H1 (cell line): ENCODE results near the gene CEP350. TPM values are rescaled to one million over a fixed set of nuclear protein-coding genes. Genes with fewer than 3 reads are reported as not detected.

Experiments
- CTCF ChIA-PET: fragments of 300-600 bp; sonication (Branson Sonifier 250); formaldehyde crosslinking; loops from one replicate; lab custom pipeline; 2021; ENCODE audit not compliant: partially characterized antibody; lab: Charles Lee
- POLR2A ChIA-PET: fragments of 300-600 bp; sonication (Branson Sonifier 250); formaldehyde crosslinking; loops from one replicate; lab custom pipeline; 2021; ENCODE audit warnings: inconsistent platforms; ENCODE audit not compliant: partially characterized antibody; lab: Charles Lee
- DNase-seq, 2 experiments: peaks; one replicate each; pipeline versions ENCODE4 v3.0.0 to v3.0.0-alpha.2; 2010 to 2022; ENCODE audit warnings: low spot score in 2 of 2, low read depth in 1 of 2, mixed read lengths in 1 of 2
- FAIRE-seq: peaks from 2 replicates; lab custom pipeline; 2011; peaks lifted over from hg19 to GRCh38; lab: Jason Lieb, UNC
- H2AFZ ChIP-seq: 2 replicates; pipeline ENCODE4 v1.8.1; 2012; ENCODE audit warnings: low read length, inconsistent platforms
- H2AK5ac ChIP-seq: 2 replicates; pipeline ENCODE4 v1.6.1; 2013; ENCODE audit warnings: low read depth, low read length
- H2BK120ac ChIP-seq: replicated peaks from 2 replicates; pipeline ENCODE3; 2013; ENCODE audit warnings: low read depth, low read length, inconsistent platforms
- H2BK12ac ChIP-seq: 2 replicates; pipeline ENCODE4 v1.6.1; 2013; ENCODE audit warnings: low read depth, low read length
- H2BK15ac ChIP-seq: 2 replicates; pipeline ENCODE4 v1.6.1; 2013; ENCODE audit warnings: low read length
- H2BK20ac ChIP-seq: 2 replicates; pipeline ENCODE4 v1.6.1; 2013; ENCODE audit warnings: low read length
- H2BK5ac ChIP-seq: 2 replicates; pipeline ENCODE4 v1.6.1; 2013; ENCODE audit warnings: low read depth, low read length
- H3K14ac ChIP-seq: 2 replicates; pipeline ENCODE4 v1.6.1; 2013; ENCODE audit warnings: inconsistent platforms; ENCODE audit not compliant: insufficient read length
- H3K18ac ChIP-seq: 2 replicates; pipeline ENCODE4 v1.6.1; 2013; ENCODE audit warnings: low read length; ENCODE audit errors: extremely low read depth
- H3K23ac ChIP-seq: 2 replicates; pipeline ENCODE4 v1.6.1; 2013; ENCODE audit warnings: inconsistent platforms; ENCODE audit not compliant: insufficient read length
- H3K23me2 ChIP-seq: 2 replicates; pipeline ENCODE4 v1.6.1; 2013; ENCODE audit warnings: low read depth, low read length
- H3K27ac ChIP-seq: 2 replicates; pipeline ENCODE4 v1.6.1; 2011; ENCODE audit warnings: low read depth, low read length, inconsistent platforms
- H3K27me3 ChIP-seq, 4 experiments: replicated peaks in 1 of 4; 1 replicate in 1 of 4; 2 replicates in 3 of 4; pipeline versions ENCODE4 v1.6.1 to v1.8.1; 2011 to 2013; ENCODE audit warnings: low read length in 3 of 4, mild to moderate bottlenecking in 3 of 4, inconsistent platforms in 2 of 4, mixed read lengths in 2 of 4, moderate library complexity in 1 of 4; ENCODE audit not compliant: control insufficient read depth in 3 of 4, insufficient read depth in 3 of 4; ENCODE audit errors: extremely low read depth in 1 of 4
- H3K36me3 ChIP-seq, 4 experiments: 2 replicates each; pipeline versions ENCODE4 v1.6.1 to v1.8.1; 2011 to 2013; ENCODE audit warnings: mild to moderate bottlenecking in 4 of 4, low read length in 3 of 4, moderate library complexity in 2 of 4, control low read depth in 1 of 4, inconsistent platforms in 1 of 4; ENCODE audit not compliant: insufficient read depth in 4 of 4, control insufficient read depth in 2 of 4
- H3K4ac ChIP-seq: replicated peaks from 2 replicates; pipeline ENCODE3; 2013; ENCODE audit warnings: low read length, low read depth, mixed read lengths, inconsistent platforms; ENCODE audit not compliant: insufficient read length
- H3K4me1 ChIP-seq, 4 experiments: replicated peaks in 1 of 4; 1 replicate in 1 of 4; 2 replicates in 3 of 4; pipeline versions ENCODE4 v1.6.1 to v1.8.1; 2011 to 2013; ENCODE audit warnings: low read length in 3 of 4, inconsistent platforms in 2 of 4, mixed read lengths in 1 of 4; ENCODE audit not compliant: insufficient read depth in 4 of 4, control insufficient read depth in 3 of 4
- H3K4me2 ChIP-seq, 2 experiments: 2 replicates each; pipeline versions ENCODE4 v1.6.1 to v1.8.1; 2011 to 2013; ENCODE audit warnings: low read depth in 2 of 2, low read length in 2 of 2, control low read depth in 1 of 2, inconsistent platforms in 1 of 2, mild to moderate bottlenecking in 1 of 2; ENCODE audit not compliant: insufficient read depth in 1 of 2
- H3K4me3 ChIP-seq, 4 experiments: fragments of 200-600, 300-600 bp in 1 of 4; sonication (generic), shearing (Covaris generic), sonication (Bioruptor Twin) in 1 of 4; 2 replicates each; pipeline versions ENCODE4 v1.5.1 to v1.8.1; 2011 to 2016; ENCODE audit warnings: low read length in 4 of 4, low read depth in 3 of 4, control low read depth in 2 of 4, inconsistent platforms in 2 of 4, mild to moderate bottlenecking in 2 of 4, mixed read lengths in 1 of 4, moderate library complexity in 1 of 4; ENCODE audit not compliant: insufficient read depth in 2 of 4; ENCODE audit errors: extremely low read depth in 1 of 4
- H3K56ac ChIP-seq: replicated peaks from 2 replicates; pipeline ENCODE3; 2013; ENCODE audit warnings: low read depth, mild to moderate bottlenecking, mixed read lengths, low read length, inconsistent platforms; ENCODE audit not compliant: insufficient read length
- H3K79me1 ChIP-seq: 2 replicates; pipeline ENCODE4 v1.6.1; 2013; ENCODE audit warnings: low read depth, low read length, control low read depth
- H3K79me2 ChIP-seq, 2 experiments: 2 replicates each; pipeline versions ENCODE4 v1.6.1 to v1.8.1; 2012 to 2013; ENCODE audit warnings: low read length in 2 of 2, mild to moderate bottlenecking in 2 of 2, inconsistent platforms in 1 of 2; ENCODE audit not compliant: insufficient read depth in 2 of 2, control insufficient read depth in 1 of 2
- H3K9ac ChIP-seq, 4 experiments: replicated peaks in 1 of 4; 1 replicate in 1 of 4; 2 replicates in 3 of 4; pipeline versions ENCODE4 v1.6.1 to v1.8.1; 2011 to 2013; ENCODE audit warnings: low read depth in 3 of 4, low read length in 3 of 4, control low read depth in 2 of 4, mild to moderate bottlenecking in 2 of 4, moderate library complexity in 2 of 4, inconsistent platforms in 1 of 4; ENCODE audit errors: extremely low read depth in 1 of 4
- H3K9me3 ChIP-seq, 2 experiments: 2 replicates each; pipeline versions ENCODE4 v1.6.1 to v1.8.1; 2012 to 2013; ENCODE audit warnings: mild to moderate bottlenecking in 2 of 2, moderate library complexity in 2 of 2, control low read depth in 1 of 2, inconsistent platforms in 1 of 2, low read depth in 1 of 2, low read length in 1 of 2, mixed read lengths in 1 of 2; ENCODE audit not compliant: insufficient read depth in 2 of 2
- H4K20me1 ChIP-seq, 2 experiments: replicated peaks in 1 of 2; 2 replicates each; pipeline versions ENCODE3 to v1.8.1; 2011 to 2013; ENCODE audit warnings: inconsistent platforms in 2 of 2, low read length in 2 of 2, mild to moderate bottlenecking in 1 of 2; ENCODE audit not compliant: insufficient read depth in 2 of 2, control insufficient read depth in 1 of 2
- H4K5ac ChIP-seq: 2 replicates; pipeline ENCODE4 v1.6.1; 2013; ENCODE audit warnings: low read length, low read depth, mixed read lengths, inconsistent platforms; ENCODE audit not compliant: insufficient read length
- H4K8ac ChIP-seq: 2 replicates; pipeline ENCODE4 v1.8.0; 2013; ENCODE audit warnings: mild to moderate bottlenecking, moderate library complexity, low read length, inconsistent platforms; ENCODE audit not compliant: insufficient read depth; ENCODE audit errors: extremely low read depth
- H4K91ac ChIP-seq: replicated peaks from 2 replicates; pipeline ENCODE3; 2013; ENCODE audit warnings: low read length, mixed read lengths, inconsistent platforms; ENCODE audit not compliant: insufficient read length
- CREB1 ChIP-seq: IDR thresholded peaks from 2 replicates; pipeline ENCODE4 v1.6.1; 2012; ENCODE audit warnings: inconsistent platforms
- GABPA ChIP-seq: IDR thresholded peaks from 2 replicates; pipeline ENCODE4 v1.6.1; 2011; ENCODE audit warnings: mild to moderate bottlenecking, low read length, moderate library complexity, borderline replicate concordance; ENCODE audit not compliant: insufficient read depth
- MAX ChIP-seq: IDR thresholded peaks from 2 replicates; pipeline ENCODE4 v1.6.1; 2012; ENCODE audit warnings: inconsistent platforms
- PHF8 ChIP-seq: fragments of 200-600 bp; sonication (generic); conservative IDR thresholded peaks from 2 replicates; pipeline ENCODE4 v1.7.1; 2012; ENCODE audit warnings: low read depth, mild to moderate bottlenecking, inconsistent platforms, low read length, moderate library complexity
- SP1 ChIP-seq: IDR thresholded peaks from 2 replicates; pipeline ENCODE4 v1.6.1; 2011; ENCODE audit warnings: low read depth, low read length
- ZNF274 ChIP-seq: IDR thresholded peaks from 2 replicates; pipeline ENCODE4 v1.7.0; 2012; ENCODE audit warnings: low read length, borderline replicate concordance; ENCODE audit errors: extremely low read depth
- WGBS, 2 experiments: shearing (Covaris generic) in 1 of 2; methylation state at CpG; one replicate each; pipeline versions ENCODE4 v1.1.6 to v1.1.7; 2013 to 2015; ENCODE audit warnings: low lambda C conversion rate in 2 of 2, mixed read lengths in 2 of 2, inconsistent platforms in 1 of 2, low coverage in 1 of 2, missing lambda C conversion rate in 1 of 2; ENCODE audit not compliant: insufficient replicate concordance in 2 of 2, insufficient coverage in 1 of 2, insufficient read length in 1 of 2; ENCODE audit errors: extremely low coverage in 1 of 2, missing lambda C conversion rate in 1 of 2; 5-methylcytosine and 5-hydroxymethylcytosine counted together
- polyA plus RNA-seq, 7 experiments: library from polyadenylated mRNA; depleted of rRNA in 3 of 7; stranded (reverse) in 5 of 7; unstranded in 2 of 7; fragments of >200 nt in 5 of 7; fragments of 200-250 nt in 2 of 7; gene quantifications; 1 replicate in 5 of 7; 2 replicates in 1 of 7; 4 replicates in 1 of 7; pipeline versions ENCODE4 v1.2.1 to v1.2.3, GENCODE V29; 2011 to 2013; ENCODE audit warnings: missing spikeins in 2 of 7, mixed read lengths in 2 of 7
- total RNA-seq: library from RNA; stranded (reverse); fragmentation: NEBNext Ultra II Directional; extraction: Animal tissue kit (Norgen Biotek cat#: 25700); gene quantifications from 2 replicates; pipeline ENCODE4 v1.2.1, GENCODE V29; 2021
- TF ChIP-seq, protein P1 (sequence below): IDR thresholded peaks from 2 replicates; pipeline ENCODE4 v1.6.1; 2011; ENCODE audit warnings: low read length, improper control_type of control experiment

The CEP350 gene
- total and polyA plus RNA-seq, 2 of the 8 experiments (the other 6 are each of a cell fraction or from before 2014, with no cell fraction given) = 5.6 to 39.4 TPM

DNA sequence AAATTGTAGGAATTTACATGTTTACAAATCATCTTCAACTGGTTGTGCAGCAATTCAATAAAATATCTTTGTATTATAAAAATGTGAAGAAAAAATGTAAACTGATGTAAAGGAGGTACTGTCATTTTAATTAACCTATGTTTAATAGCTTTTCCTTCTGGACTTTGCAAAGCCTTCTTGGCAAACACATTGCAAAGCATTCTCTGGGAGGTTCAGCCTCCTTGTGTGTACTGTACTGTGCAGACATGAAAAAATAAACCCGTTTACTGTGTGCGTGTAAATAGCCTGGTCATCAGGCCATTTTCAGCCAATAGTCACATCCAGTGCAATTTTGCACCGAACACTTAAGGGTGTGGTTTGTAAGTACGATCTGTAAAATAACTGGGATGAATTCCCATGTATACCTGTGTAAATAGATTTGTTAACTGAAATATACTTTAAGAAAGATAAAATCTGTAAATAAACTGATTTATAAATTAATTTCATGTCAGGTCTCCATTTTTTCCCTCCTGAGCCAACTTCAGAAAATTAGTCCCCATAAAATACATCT is 159.9 kb downstream of the CEP350 start:
- Histone ChIP-seq H3K27ac (no peak overlapping the region), H3K23me2 (no peaks in the 10 kb centered on the region), H2BK20ac (no peak overlapping the region), H3K79me2 (no peaks in the 10 kb centered on the region), H3K4ac (no peak overlapping the region), H3K36me3 (peaks cover 2 to 20% (median 14%) of the 10 kb centered on the region in 4 experiments; a peak in 5 of 8 replicates), H4K5ac (no peak overlapping the region), H3K27me3 (no peaks in the 10 kb centered on the region), H2BK12ac (no peak overlapping the region), H3K4me3 (no peak overlapping the region), H2AFZ (no peak overlapping the region), H2BK15ac (no peak overlapping the region), H3K9ac (no peak overlapping the region), H4K91ac (no peak overlapping the region), H3K56ac (no peak overlapping the region), H3K9me3 (no peaks in the 10 kb centered on the region), H4K20me1 (no peaks in the 10 kb centered on the region)
- DNase-seq (no peak), FAIRE-seq (no peak)
- WGBS, 2 experiments = 91% methylated on average over 4 of the region's 4 CpGs; no CpG with 5 or more reads in 1 of the 2 experiments
- POLR2A ChIA-PET = no interaction called here
- TF ChIP-seq PHF8 = no peak
- TF ChIP-seq ZNF274 = no peak
- TF ChIP-seq SP1 = no peak
- no peak for TF ChIP-seq CREB1
- TF ChIP-seq GABPA = no peak
- TF ChIP-seq MAX = no peak
- TF ChIP-seq, protein P1, sequence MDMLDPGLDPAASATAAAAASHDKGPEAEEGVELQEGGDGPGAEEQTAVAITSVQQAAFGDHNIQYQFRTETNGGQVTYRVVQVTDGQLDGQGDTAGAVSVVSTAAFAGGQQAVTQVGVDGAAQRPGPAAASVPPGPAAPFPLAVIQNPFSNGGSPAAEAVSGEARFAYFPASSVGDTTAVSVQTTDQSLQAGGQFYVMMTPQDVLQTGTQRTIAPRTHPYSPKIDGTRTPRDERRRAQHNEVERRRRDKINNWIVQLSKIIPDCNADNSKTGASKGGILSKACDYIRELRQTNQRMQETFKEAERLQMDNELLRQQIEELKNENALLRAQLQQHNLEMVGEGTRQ = no peak
- TF ChIP-seq, all 59 proteins: peak for 0
- H2AK5ac ChIP-seq = no peak overlapping the region
- no peak overlapping the region for H3K23ac ChIP-seq
- H2BK120ac ChIP-seq = no peak overlapping the region
- no peak overlapping the region for H3K4me2 ChIP-seq
- H2BK5ac ChIP-seq = no peak overlapping the region
- H3K79me1 ChIP-seq = no peaks in the 10 kb centered on the region
- H3K4me1 ChIP-seq = no peaks in the 10 kb centered on the region
- H4K8ac ChIP-seq = no peak overlapping the region
- CTCF ChIA-PET = interaction anchor here (1.1 kb wide), 1 partner anchor 10 kb away, joined by 3 read pairs; no protein-coding TSS in a partner anchor
- H3K18ac ChIP-seq = no peak overlapping the region
- H3K14ac ChIP-seq = no peak overlapping the region
